HPDE6-E6E7 (cell line): ENCODE measurements around the gene YPEL3.
"Not testable (repeated sequence)": the region's sequence is repeated elsewhere in the genome, so short reads cannot be mapped to it uniquely, and the experiment has no call there.

Experiments
- DNase-seq: peaks from one replicate; pipeline ENCODE4 v3.0.0; 2011; ENCODE audit warnings: missing footprints; ENCODE audit errors: extremely low spot score

Gene YPEL3

GRCh38 chr16:30117768-30118167, 21.8 kb upstream of the YPEL3 start:
- DNase-seq, result no peak

GRCh38 chr16:30116291-30117207, 20.5 kb upstream of the YPEL3 start:
- no peak for DNase-seq

GRCh38 chr16:30115238-30115637, 19.2 kb upstream of the YPEL3 start:
- DNase-seq, result no peak

GRCh38 chr16:30114833-30115232, 18.8 kb upstream of the YPEL3 start:
- DNase-seq, result not testable (repeated sequence)

GRCh38 chr16:30114411-30114810, 18.4 kb upstream of the YPEL3 start:
- no peak for DNase-seq

- no peak for DNase-seq
These were observed 17.8 kb upstream of the YPEL3 start for GRCh38 chr16:30113711-30114333.

- DNase-seq, result no peak
These were observed 17.2 kb upstream of the YPEL3 start, which contains the start of gene GDPD3 for GRCh38 chr16:30113031-30113710. GDPD3 (minus strand) TSS chr16:30113537; CDS start chr16:30113478, 59 bp downstream.

- DNase-seq, result no peak
These were observed 16.4 kb upstream of the YPEL3 start for GRCh38 chr16:30112197-30113030.

- DNase-seq, result no peak
These were observed 14.6 kb upstream of the YPEL3 start for GRCh38 chr16:30110661-30111060.

GRCh38 chr16:30108059-30108850, 12.2 kb upstream of the YPEL3 start:
- DNase-seq, result no peak

- DNase-seq, result no peak
These were observed 8.5 kb upstream of the YPEL3 start for GRCh38 chr16:30104492-30104891.

- no peak for DNase-seq
These were observed 8.1 kb upstream of the YPEL3 start for GRCh38 chr16:30104090-30104489.

- no peak for DNase-seq
These were observed 1.0 kb upstream of the YPEL3 start for GRCh38 chr16:30096862-30097563.

- no peak for DNase-seq
These were observed 591 bp downstream of the YPEL3 start for GRCh38 chr16:30095166-30096078.

GRCh38 chr16:30094541-30095165, 1.4 kb downstream of the YPEL3 start:
- DNase-seq, result no peak

- peak; percentile 58 for DNase-seq
These were observed 3.5 kb downstream of the YPEL3 start for GRCh38 chr16:30092373-30093010.

GRCh38 chr16:30091474-30092372, 4.3 kb downstream of the YPEL3 start, which contains the start of gene TBX6:
TBX6 (minus strand) TSS chr16:30091924; CDS start chr16:30091193, 731 bp downstream.
- peak; percentile 79 for DNase-seq
